GM21526 (cell line): ENCODE data around the gene TTC24.
A peak's percentile ranks its signal among the peaks of the same experiment; 100 is the strongest.
"Not testable (repeated sequence)": the region's sequence is repeated elsewhere in the genome, so short reads cannot be mapped to it uniquely, and the experiment has no call there.

Experiments used
- ATAC-seq: cut with Tn5 transposase; IDR thresholded peaks from one replicate; pipeline ENCODE4 v1.9.1; 2021; ENCODE audit warnings: moderate library complexity; ENCODE audit not compliant: unreplicated experiment, low FRiP score

The TTC24 gene

DNA sequence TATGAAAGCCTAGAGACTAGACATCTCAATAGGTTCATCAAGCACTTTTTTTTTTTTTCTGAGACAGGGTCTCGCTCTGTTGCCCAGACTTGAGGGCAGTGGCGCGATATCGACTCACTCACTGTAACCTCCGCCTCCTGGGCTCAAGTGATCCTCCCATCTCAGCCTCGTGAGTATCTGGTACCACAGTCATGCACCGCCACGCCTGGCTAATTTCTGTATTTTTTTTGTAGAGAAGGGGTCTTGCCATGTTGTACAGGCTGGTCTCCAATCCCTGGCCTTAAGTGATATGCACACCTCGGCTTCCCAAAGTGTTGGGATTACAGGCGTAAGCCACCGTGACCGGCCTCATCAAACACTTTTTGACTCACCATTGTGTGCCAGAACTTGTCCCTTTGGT is 22.4 kb downstream of the TTC24 start:
- ATAC-seq: no peak

DNA sequence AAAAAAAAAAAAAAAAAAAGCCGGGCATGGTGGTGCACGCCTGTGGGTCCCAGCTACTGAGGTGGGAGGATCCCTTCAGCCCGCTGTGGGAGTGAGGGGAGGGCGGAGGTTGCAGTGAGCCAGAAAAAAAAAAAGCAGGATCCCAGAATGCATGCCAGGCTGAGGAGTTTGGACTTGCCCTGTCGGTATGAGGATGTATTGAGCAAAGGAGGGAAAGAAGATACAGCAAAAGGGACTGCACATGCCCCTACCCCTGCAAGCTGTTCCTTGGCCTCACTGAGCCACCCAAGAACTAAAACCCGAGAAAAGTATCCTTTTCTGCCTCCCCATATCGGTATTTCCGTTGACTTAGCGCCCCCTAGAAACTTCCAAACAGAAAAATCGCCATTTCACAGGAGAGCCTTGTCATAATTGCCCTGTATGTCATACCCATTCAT is 23.1 kb downstream of the TTC24 start:
- no peak for ATAC-seq

DNA sequence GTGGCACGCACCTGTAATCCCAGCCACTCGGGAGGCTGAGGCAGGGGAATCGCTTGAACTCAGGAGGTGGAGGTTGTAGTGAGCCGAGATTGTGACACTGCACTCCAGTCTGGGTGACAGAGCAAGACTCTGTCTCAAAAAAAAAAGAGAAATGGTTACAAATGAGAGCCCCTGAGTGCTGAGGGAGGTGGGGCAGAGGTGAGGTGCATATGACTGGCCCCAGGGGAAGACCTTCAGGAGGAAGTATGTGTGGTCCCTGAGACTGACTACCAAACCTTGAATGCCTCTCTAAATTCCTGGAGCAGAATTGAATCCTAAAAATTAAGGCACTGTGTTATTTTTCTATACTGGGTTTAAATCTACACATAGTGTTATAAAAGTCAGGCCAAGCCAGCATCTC is 27.8 kb downstream of the TTC24 start:
- ATAC-seq: not testable (repeated sequence)

DNA sequence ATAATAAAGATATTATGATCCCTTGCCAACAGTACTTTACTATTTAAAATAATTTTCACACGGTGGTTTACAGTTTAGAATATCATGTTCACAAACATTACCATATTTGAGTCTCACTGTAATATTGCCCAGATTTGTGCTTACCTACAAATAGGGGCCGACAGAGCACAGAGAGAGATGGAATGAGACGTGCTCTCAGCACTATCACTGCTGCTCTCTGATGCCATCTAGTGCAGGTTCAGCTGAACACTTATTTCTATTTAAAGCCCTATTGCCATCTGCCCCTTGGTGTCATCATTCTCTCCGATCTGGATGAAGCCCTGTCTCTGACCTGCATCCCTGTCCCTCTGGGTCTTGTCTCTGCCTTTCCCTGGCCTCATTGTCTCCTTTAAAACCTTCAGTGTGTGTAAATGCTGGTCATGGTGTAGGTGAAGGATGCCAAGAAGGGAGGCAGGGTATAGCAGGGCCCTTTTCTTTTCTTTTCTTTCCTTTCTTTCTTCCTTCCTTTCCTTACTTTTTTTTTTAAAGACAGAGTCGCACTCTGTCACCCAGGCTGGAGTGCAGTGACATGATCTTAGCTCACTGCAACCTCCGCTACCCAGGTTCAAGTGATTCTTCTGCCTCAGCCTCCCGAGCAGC is 28.6 kb downstream of the TTC24 start:
- peak; percentile 55 for ATAC-seq

DNA sequence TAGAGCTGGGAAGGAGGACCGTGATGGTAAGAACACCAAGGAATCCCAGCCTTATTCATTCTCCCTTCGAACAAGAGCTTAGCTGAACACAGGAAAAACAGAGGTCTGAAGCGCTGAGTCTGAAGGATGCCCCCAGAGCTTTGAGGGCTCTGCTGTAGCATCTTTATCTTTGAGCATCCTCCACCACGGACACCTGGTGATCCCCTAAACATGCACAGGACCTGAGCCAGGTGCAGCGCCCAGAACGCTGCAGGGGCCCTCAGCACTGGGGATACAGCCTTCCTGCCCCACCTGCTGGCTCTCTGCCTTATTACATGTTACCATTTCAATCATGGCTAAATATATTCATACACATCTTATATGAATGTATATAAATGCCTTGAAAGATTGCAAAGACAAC is 29.5 kb downstream of the TTC24 start:
- no peak for ATAC-seq

DNA sequence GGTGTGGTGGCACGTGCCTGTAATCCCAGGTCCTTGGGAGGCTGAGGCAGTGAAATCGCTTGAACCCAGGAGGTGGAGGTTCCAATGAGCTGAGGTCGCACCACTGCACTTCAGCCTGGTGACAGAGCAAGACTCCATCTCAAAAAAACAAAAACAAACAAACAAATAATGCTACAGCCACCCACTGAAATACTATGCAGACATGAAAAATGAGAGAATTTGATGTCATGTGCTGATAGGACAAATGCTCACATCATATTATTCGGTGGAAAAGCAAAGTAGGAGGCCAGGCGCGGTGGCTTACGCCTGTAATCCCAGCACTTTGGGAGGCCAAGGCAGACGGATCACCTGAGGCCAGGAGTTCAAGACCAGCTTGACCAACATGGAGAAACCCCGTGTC is 30.5 kb downstream of the TTC24 start:
- ATAC-seq: not testable (repeated sequence)

DNA sequence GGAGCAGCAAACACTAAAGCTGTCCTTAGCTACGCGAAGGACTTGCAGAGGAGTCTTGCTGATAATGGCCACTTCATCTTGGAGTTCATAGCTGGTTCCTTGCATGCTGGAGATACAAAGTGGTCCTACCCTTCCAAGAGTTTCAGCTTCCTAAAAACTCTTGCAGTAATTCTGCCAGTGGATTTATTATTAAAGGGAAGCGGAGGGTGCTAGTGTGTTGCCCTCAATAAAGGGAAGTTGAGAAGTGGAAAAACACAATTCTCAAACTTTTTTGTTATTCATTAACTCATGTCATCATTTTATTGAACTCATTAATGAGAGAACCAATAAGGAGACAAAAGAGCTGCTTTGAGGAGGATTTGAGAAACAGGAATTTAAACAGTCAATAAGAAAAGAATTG is 33.1 kb downstream of the TTC24 start:
- ATAC-seq: no peak

DNA sequence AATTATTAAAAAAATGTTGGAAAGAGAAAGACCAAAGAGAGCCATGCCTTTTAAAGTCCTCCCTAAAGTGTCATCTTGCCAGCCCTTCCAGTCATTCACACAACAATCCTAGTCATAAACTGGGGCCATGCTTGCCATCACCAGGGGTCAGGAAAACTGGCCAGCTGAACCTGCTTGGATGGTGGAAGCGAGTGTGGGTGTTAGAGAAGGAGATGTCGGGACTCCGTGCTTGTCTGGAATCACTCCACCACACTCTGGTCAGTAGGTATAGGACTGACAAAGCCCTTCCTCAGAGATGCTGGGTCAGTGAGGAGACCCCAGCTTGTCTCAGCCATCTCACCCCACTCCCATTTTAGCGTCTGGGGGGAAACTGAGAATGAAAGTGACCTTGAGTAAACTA is 36.4 kb downstream of the TTC24 start:
- ATAC-seq: no peak

DNA sequence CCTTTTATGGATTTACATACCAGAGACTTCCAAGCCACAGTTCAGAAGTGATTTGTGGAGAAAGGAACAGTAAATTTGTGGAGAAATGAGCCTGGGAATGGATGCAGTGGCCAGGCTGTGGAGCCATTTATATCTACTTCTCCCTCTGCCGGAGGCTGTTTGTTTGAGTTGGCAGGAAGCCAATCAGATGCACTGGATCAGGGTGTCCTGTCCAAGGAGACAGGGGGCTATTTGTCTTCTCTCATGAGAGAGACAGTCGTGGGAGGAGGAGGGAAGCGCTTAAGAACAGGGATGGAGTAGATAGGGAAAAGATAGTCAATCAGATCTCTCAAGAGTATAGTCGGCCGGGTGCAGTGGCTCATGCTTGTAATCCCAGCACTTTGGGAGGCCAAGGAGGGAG is 36.9 kb downstream of the TTC24 start:
- ATAC-seq: no peak

DNA sequence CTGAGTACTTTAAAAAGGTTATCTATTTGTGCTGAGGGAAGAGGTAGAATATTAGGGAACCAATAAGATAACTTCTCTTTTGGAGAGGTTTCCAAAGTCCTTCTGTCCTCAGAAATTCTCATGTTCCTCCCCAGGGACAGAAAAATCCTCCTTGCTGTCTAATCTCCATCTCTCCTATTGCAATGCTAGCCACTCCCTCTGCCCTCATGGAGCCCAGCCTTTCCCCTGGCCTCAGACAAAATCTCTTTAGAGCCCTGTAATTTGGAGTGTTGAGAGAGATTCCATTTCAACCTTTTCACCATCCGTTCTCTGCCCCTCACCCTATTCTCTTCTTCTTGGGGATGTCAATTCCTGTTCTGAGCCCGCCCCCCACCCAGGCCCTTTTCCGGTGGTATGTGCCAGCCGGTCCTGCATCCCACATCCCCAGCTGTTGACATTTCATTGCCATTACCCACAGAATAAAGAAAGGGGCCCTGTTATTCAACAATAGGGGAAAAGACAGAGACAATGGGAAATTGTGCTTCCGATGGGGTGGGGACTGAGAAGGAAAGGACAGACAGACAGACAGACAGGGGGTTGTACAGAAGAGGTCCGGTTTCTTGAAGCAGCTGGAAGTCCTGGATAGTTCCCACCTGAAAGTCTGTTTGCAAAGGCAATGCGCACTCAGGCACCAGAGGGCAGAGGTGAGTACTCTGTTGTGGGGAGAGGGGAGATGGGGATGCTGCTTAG is 39.5 kb downstream of the TTC24 start, which contains the start of gene HAPLN2:
HAPLN2 (plus strand) TSS at position 563 of the 729 bp plus-strand sequence. CDS start 4,076 bp downstream, outside the sequence.
- ATAC-seq: no peak

DNA sequence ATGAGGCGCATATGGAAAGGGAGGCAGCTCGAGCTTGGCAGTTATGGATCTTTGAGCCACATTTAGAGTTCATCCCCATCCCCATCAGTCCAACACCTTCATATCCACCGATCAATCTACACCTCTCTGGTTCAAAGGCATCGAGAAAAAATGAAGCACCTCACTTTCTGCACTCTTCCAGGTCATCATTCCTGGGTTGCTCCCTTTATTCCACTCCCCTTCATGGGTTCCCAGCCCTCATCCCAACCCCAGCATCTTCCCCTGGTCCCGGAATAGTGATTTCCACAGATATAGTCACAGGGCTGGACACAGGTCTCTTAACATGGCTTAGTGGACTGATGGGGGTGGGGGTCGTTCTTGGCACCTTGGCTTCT is 40.0 kb downstream of the TTC24 start:
- no peak for ATAC-seq

DNA sequence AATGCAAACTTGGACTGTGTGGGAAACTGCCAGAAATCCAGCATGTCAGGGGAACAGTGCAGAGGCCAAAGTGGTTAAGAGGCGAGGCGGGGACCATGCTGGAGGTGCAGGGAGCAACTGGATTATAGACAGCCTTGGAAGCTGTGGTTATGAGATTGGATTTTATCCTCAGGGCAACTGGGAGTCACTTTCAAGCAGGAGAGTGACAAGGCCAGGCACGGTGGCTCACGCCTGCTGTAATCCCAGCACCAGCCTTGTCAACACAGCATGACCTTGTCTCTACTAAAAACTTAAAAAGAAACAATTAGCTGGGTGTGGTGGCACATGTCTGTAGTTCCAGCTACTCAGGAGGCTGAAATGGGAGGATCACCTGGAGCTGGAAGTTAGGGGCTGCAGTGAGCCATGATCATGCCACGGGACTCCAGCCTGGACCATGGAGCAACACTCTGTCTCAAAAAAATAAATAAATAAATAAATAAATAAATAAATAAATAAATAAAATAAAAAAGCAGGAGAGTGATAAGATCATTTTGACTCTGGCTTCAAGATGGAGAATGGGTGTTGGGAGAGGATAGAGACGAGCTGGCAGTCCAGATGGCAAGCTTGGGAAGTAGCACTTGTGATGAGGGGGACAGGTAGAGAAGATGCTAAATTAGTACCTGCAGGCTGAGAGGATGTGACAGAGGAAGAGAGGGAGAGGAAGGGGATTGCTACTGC is 43.2 kb downstream of the TTC24 start:
- no peak for ATAC-seq

DNA sequence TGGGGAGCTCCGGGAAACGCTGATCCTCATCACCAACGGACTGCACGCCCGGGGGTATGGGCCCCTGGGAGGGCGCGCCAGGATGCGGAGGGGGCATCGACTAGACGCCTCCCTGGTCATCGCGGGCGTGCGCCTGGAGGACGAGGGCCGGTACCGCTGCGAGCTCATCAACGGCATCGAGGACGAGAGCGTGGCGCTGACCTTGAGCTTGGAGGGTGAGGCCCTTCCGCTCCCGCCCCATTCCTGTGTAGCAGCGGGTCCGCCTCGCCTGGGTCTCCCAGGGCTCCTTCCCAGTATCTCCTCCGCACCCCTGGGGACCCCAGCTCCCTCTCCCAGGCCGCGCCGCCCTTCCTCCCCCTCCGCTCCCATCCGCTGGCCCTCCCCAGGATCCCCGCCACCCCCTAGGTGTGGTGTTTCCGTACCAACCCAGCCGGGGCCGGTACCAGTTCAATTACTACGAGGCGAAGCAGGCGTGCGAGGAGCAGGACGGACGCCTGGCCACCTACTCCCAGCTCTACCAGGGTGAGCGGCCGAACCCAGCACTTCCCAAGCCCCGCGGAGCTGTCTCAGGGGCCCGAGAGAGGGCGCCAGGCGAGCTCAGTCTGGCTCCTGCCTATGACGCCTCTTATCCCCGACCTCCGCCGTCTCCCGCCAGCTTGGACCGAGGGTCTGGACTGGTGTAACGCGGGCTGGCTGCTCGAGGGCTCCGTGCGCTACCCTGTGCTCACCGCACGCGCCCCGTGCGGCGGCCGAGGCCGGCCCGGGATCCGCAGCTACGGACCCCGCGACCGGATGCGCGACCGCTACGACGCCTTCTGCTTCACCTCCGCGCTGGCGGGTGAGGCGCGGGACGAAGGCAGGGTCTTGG is 44.7 kb downstream of the TTC24 start:
- no peak for ATAC-seq

DNA sequence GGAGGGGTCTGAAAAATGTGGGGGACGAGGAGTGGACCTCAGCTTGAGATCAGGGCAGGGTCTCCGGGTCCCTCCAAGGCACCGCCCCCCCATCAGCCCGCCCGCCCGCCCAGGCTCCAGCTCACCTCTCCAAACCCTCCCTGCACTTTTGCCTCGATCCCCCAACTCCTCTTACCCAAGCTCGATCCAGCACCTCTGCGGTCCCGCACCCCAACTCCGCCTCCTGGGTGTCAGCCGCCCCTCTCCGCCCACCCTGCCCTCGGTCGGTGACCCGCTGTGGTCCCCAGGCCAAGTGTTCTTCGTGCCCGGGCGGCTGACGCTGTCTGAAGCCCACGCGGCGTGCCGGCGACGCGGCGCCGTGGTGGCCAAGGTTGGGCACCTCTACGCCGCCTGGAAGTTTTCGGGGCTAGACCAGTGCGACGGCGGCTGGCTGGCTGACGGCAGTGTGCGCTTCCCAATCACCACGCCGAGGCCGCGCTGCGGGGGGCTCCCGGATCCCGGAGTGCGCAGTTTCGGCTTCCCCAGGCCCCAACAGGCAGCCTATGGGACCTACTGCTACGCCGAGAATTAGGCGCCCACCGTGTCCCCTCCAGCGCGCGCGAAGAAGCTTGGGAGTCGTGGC is 45.4 kb downstream of the TTC24 start:
- no peak for ATAC-seq

DNA sequence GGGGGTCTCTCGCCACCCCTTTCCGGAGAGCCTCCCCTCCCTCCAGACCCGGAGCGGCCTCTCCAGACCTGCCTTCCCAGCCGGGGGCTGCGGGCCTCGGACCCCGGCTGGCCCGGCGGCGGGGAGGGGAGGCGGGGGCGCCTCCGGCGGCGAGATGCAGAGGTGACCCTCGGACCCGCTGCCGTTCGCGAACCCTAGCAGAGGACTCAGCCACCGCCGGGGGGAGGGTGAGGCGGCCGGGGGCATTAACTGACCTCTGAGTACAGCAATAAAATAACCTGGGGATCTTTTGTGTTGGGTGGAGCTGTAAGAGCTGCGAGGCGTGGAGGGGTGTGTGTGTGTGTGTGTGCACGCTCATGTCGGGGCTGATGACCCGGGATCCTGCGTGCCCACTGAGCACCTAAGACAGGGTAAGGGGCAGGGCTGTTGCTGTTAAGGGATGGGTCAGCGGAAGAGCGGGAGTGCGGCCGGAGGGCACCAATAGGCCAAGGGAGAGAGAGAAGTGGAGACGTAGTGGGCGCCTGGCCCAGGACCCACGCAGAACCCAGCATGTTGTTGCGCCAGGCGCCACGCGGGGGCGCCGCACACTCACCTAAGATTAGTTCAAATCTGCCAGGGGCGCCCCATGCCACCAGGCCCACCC is 46.0 kb downstream of the TTC24 start:
- ATAC-seq: no peak

DNA sequence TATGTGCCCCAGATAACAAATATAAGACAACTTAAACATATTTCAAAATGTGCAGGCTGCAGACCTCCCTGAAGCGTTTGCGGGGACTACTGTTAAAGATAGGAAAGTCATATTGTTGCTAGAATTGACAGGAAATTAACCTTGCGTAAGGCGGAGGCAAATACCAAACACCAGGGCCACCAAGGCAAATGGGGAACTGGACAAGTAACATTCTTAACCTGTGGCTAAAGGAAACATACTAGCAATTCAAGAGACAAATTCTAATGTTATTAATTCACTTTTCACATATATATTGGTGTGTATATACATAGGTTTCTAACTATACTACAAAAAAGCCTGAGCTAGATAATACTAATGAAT is 46.5 kb downstream of the TTC24 start:
- no peak for ATAC-seq

DNA sequence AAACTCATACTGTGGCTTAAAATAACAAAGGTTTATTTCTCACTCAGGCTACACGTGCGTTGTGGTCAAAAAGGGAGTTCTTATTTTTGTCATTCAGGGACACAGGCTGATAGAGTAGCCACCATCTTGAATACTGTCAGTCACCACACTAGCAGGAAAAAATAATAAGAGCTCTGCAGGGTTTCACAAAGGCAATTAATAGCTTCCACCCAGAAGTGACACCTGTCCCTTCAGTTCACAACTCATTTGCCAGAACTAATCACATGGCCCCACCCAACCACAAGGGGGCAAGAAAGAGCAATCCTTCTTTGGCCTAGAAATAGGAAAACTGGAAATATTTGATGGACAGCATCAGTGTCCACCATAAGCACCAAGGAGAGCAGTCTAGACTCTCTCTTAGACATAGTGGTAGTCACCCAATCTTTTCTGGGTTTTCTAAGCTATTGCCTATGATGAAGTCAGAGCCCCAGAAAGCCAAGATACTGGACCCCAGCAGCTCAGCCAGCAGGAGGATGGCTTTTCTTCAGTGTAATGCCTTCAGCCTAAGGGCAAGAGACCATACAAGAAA is 47.9 kb downstream of the TTC24 start:
- no peak for ATAC-seq

DNA sequence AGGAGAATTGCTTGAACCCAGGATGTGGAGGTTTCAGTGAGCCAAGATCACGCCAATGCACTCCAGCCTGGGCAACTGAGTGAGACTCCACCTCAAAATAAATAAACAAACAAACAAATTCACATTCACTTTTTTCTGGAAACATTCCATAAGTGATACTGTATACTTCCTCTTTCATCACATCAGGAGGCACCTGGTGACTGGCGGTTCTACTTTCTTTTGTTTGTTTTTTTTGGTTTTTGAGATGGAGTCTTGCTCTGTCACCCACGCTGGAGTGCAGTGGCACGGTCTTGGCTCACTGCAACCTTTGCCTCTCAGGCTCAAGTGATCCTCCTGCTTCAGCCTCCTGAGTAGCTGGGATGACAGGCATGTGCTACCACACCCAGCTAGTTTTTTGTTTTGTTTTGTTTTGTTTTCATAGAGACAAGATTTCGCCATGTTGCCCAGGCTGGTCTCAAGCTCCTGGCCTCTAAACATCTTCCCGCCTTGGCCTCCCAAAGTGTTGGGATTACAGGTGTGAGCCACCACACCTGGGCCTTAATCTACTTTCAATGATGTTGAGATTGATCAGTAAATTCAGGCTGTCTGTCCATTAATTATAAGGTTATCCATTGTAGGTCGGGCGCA is 50.4 kb downstream of the TTC24 start:
- ATAC-seq: no peak

DNA sequence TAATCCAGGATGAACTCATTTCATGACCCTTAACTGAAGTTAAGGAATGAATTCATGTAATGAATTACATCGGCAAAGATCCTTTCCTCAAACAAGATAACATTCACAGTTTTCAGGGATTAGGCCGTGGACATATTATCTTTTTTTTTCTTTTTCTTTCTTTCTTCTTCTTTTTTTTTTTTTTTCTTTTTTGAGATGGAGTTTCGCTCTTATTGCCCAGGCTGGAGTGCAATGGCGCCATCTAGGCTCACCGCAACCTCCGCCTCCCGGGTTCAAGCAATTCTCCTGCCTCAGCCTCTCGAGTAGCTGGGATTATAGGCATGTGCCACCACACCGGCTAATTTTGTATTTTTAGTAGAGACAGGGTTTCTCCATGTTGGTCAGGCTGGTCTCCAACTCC is 51.6 kb downstream of the TTC24 start:
- ATAC-seq: not testable (repeated sequence)
